NB4 (cell line): ENCODE measurements around the gene LMO2.

ENCODE experiments used
- POLR2A ChIP-seq: IDR thresholded peaks from 2 replicates; pipeline ENCODE4 v1.6.1; 2011; ENCODE audit warnings: mild to moderate bottlenecking; ENCODE audit not compliant: insufficient read length; ENCODE audit errors: extremely low read depth
- TF ChIP-seq, protein P1 (sequence below): IDR thresholded peaks from one replicate; pipeline ENCODE4 v1.5.1; 2012; ENCODE audit warnings: low read depth, low read length
- TF ChIP-seq, protein P2 (sequence below): IDR thresholded peaks from 2 replicates; pipeline ENCODE4 v1.6.1; 2011; ENCODE audit warnings: low read depth, low read length

DNA sequence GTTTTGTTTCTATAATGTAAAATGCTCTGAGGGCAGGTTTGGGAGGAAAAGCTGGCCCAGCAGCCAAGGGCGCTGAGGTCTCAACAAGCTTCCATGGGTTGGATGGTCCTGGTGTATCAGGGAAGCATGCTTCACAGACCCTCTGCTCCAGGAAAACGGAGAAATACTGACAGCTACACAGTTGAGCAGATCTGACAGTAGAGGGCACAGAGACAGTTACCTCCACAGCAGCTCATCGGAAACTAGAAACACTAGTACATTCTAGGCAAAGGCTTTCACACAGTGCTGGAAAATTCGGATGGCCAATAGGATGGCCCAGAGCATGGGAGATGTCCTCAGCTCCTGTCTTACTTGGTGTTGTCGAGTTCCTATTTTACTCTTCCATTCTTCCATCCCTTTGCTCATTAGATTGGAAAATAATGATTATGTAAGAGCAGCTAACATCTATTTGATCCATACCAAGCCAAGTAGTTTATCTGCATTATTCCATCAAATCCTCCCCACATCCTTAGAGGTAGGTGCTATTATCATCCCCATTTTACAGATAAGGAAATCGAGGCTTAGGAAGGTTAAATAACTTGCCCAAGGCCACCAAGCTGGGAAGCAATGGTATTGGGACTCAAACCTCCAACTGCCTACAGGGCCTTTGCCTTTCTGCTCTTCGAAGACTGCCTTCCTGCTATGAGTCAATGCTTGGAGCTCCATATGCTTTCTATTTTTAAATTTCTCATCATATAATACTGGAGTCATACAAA, 28.3 kb downstream of the LMO2 start:
- TF ChIP-seq, protein P1, sequence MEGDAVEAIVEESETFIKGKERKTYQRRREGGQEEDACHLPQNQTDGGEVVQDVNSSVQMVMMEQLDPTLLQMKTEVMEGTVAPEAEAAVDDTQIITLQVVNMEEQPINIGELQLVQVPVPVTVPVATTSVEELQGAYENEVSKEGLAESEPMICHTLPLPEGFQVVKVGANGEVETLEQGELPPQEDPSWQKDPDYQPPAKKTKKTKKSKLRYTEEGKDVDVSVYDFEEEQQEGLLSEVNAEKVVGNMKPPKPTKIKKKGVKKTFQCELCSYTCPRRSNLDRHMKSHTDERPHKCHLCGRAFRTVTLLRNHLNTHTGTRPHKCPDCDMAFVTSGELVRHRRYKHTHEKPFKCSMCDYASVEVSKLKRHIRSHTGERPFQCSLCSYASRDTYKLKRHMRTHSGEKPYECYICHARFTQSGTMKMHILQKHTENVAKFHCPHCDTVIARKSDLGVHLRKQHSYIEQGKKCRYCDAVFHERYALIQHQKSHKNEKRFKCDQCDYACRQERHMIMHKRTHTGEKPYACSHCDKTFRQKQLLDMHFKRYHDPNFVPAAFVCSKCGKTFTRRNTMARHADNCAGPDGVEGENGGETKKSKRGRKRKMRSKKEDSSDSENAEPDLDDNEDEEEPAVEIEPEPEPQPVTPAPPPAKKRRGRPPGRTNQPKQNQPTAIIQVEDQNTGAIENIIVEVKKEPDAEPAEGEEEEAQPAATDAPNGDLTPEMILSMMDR, result no peak
- TF ChIP-seq, protein P2, sequence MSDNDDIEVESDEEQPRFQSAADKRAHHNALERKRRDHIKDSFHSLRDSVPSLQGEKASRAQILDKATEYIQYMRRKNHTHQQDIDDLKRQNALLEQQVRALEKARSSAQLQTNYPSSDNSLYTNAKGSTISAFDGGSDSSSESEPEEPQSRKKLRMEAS, result no peak
- TF ChIP-seq POLR2A, result no peak
